Trophoblast cell (in vitro differentiated cells and primary cell): ENCODE data around the gene AOAH.

ENCODE experiments used
- DNase-seq, 2 donors: peaks; one replicate each; pipeline ENCODE4 v3.0.0-alpha.2; 2016
- H2AFZ ChIP-seq: 2 replicates; pipeline ENCODE4 v1.6.1; 2013; ENCODE audit warnings: low read length, moderate library complexity, mild to moderate bottlenecking; ENCODE audit not compliant: insufficient read depth, poor library complexity
- H2AK5ac ChIP-seq: 2 replicates; pipeline ENCODE4 v1.6.1; 2013; ENCODE audit warnings: mild to moderate bottlenecking, low read length
- H2BK120ac ChIP-seq: 2 replicates; pipeline ENCODE4 v1.6.1; 2013; ENCODE audit warnings: low read length, mild to moderate bottlenecking, moderate library complexity; ENCODE audit not compliant: insufficient read depth, poor library complexity
- H2BK12ac ChIP-seq: 2 replicates; pipeline ENCODE4 v1.6.1; 2013; ENCODE audit warnings: mild to moderate bottlenecking, low read length, moderate library complexity
- H2BK5ac ChIP-seq: 2 replicates; pipeline ENCODE4 v1.6.1; 2013; ENCODE audit warnings: low read length, low read depth, moderate library complexity, mild to moderate bottlenecking; ENCODE audit not compliant: poor library complexity
- H3K14ac ChIP-seq: 2 replicates; pipeline ENCODE4 v1.6.1; 2013; ENCODE audit warnings: mild to moderate bottlenecking, low read length
- H3K18ac ChIP-seq: 2 replicates; pipeline ENCODE4 v1.6.1; 2013; ENCODE audit warnings: mild to moderate bottlenecking, low read length
- H3K23ac ChIP-seq: 2 replicates; pipeline ENCODE4 v1.6.1; 2013; ENCODE audit warnings: low read length
- H3K27ac ChIP-seq: 2 replicates; pipeline ENCODE4 v1.5.1; 2013; ENCODE audit warnings: low read depth, mild to moderate bottlenecking, inconsistent platforms, low read length, moderate library complexity
- H3K27me3 ChIP-seq: 2 replicates; pipeline ENCODE4 v1.6.1; 2013; ENCODE audit warnings: inconsistent platforms, mild to moderate bottlenecking, low read length, moderate library complexity; ENCODE audit not compliant: insufficient read depth
- H3K36me3 ChIP-seq, 2 experiments: 1 replicate in 1 of 2; 2 replicates in 1 of 2; pipeline ENCODE4 v1.6.1; 2013; ENCODE audit warnings: low read length in 2 of 2, mild to moderate bottlenecking in 2 of 2, moderate library complexity in 1 of 2; ENCODE audit not compliant: insufficient read depth in 2 of 2, control insufficient read depth in 1 of 2
- H3K4ac ChIP-seq: 2 replicates; pipeline ENCODE4 v1.6.1; 2013; ENCODE audit warnings: low read depth, mild to moderate bottlenecking, low read length, moderate library complexity
- H3K4me1 ChIP-seq, 2 experiments: 1 replicate in 1 of 2; 2 replicates in 1 of 2; pipeline ENCODE4 v1.6.1; 2013; ENCODE audit warnings: low read length in 2 of 2, mild to moderate bottlenecking in 2 of 2, moderate library complexity in 1 of 2; ENCODE audit not compliant: insufficient read depth in 2 of 2, control insufficient read depth in 1 of 2
- H3K4me2 ChIP-seq: 2 replicates; pipeline ENCODE4 v1.6.1; 2013; ENCODE audit warnings: inconsistent platforms, mild to moderate bottlenecking, low read length, moderate library complexity
- H3K4me3 ChIP-seq: 2 replicates; pipeline ENCODE4 v1.5.1; 2013; ENCODE audit warnings: mild to moderate bottlenecking, low read depth, low read length, inconsistent platforms
- H3K79me1 ChIP-seq: one replicate; pipeline ENCODE4 v1.6.1; 2013; ENCODE audit warnings: low read length
- H3K79me2 ChIP-seq: 2 replicates; pipeline ENCODE4 v1.6.1; 2013; ENCODE audit warnings: low read length, mild to moderate bottlenecking; ENCODE audit not compliant: control insufficient read depth, insufficient read depth, poor library complexity
- H3K9ac ChIP-seq: 2 replicates; pipeline ENCODE4 v1.6.1; 2013; ENCODE audit warnings: mild to moderate bottlenecking, low read length
- H3K9me3 ChIP-seq: 2 replicates; pipeline ENCODE4 v1.6.1; 2013; ENCODE audit warnings: low read depth, mild to moderate bottlenecking, control low read depth, inconsistent platforms, low read length; ENCODE audit not compliant: insufficient read depth
- H4K12ac ChIP-seq: 2 replicates; pipeline ENCODE4 v1.6.1; 2013; ENCODE audit warnings: low read depth, mild to moderate bottlenecking, low read length, moderate library complexity
- H4K8ac ChIP-seq: 2 replicates; pipeline ENCODE4 v1.6.1; 2013; ENCODE audit warnings: low read depth, mild to moderate bottlenecking, low read length, moderate library complexity
- H4K91ac ChIP-seq: one replicate; pipeline ENCODE4 v1.6.1; 2013; ENCODE audit warnings: low read depth, mild to moderate bottlenecking, low read length, moderate library complexity
- WGBS: extraction: QIAGEN DNeasy Blood & Tissue Kit; methylation state at CpG from one replicate; pipeline ENCODE4 v1.1.7; 2013; ENCODE audit warnings: missing lambda C conversion rate; ENCODE audit not compliant: insufficient read length, insufficient coverage; ENCODE audit errors: extremely low coverage; 5-methylcytosine and 5-hydroxymethylcytosine counted together

Gene AOAH

DNA sequence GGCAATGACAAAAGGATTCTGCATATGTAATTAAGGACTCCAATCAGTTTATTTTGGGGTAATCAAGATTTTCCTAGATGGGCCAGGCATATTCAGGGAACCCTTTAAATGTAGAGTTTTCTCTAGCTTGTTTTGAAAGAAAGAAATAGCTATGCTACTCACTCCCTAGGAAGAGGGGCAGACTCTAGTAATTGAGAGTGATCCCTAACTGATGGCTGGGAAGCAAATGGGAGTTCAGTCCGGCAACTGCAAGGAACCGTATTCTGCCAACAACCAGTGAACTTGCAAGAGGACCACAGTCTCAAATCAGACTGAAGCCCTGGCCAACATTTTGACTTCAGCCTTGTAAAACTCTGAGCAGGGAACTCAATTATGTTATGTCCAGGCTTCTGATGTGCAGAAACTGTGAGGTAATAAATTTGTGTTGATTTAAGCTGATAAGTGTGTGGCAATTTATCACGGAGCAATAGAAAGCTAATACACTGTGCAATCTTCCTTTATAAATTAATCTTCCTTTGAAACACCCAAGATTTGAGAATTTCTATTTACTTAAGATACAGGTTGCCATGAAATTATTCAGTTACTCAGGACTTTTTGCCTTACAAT is 14.0 kb downstream of the AOAH start:
- Histone ChIP-seq H4K12ac (no peak overlapping the region), H2AFZ (no peak overlapping the region), H3K9me3 (no peaks in the 10 kb centered on the region), H4K91ac (no peak overlapping the region), H3K23ac (no peak overlapping the region), H3K79me1 (no peaks in the 10 kb centered on the region), H3K18ac (no peak overlapping the region), H2BK12ac (no peak overlapping the region), H4K8ac (no peak overlapping the region), H2BK120ac (no peak overlapping the region), H3K27ac (no peak overlapping the region), H3K27me3 (no peaks in the 10 kb centered on the region), H3K4me1 (no peaks in the 10 kb centered on the region), H3K79me2 (no peaks in the 10 kb centered on the region), H2BK5ac (no peak overlapping the region), H3K9ac (no peak overlapping the region), H3K4me2 (no peak overlapping the region), H3K4ac (no peak overlapping the region), H2AK5ac (no peak overlapping the region), H3K14ac (no peak overlapping the region), H3K4me3 (no peak overlapping the region), H3K36me3 (no peaks in the 10 kb centered on the region)
- DNase-seq, result no peak
- WGBS, result no CpG with 5 or more reads among the region's 3 CpGs

DNA sequence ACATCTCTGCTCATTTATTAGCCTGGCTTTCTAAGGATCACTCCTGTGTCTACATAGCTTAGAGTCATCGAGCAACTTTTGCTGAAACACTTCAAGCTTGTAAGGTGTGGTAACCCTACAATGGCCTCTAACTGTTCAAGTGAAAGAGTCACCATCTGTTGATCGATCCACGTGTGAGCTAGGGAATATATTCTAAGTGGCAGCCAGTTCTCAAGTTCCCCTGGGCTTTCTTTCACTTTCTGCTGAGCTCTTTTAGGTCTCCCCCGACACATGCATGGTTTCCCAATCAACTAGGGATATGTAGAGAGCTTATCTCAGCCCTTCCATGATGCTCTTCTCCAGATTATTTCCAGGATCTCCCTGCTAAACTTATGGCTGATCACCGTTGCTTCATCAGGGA is 15.5 kb downstream of the AOAH start:
- no peak overlapping the region for H3K4me2 ChIP-seq
- no peaks in the 10 kb centered on the region for H3K79me2 ChIP-seq
- no peak overlapping the region for H2BK12ac ChIP-seq
- H2BK120ac ChIP-seq, result no peak overlapping the region
- H2AK5ac ChIP-seq, result no peak overlapping the region
- no peak overlapping the region for H3K4ac ChIP-seq
- no peak overlapping the region for H3K4me3 ChIP-seq
- H4K8ac ChIP-seq, result no peak overlapping the region
- H2BK5ac ChIP-seq, result no peak overlapping the region
- H3K27me3 ChIP-seq, result no peaks in the 10 kb centered on the region
- H4K91ac ChIP-seq, result no peak overlapping the region
- no peak overlapping the region for H3K27ac ChIP-seq
- no peak overlapping the region for H3K18ac ChIP-seq
- H3K4me1 ChIP-seq, result no peaks in the 10 kb centered on the region
- no peak overlapping the region for H2AFZ ChIP-seq
- H3K9me3 ChIP-seq, result no peaks in the 10 kb centered on the region
- no peaks in the 10 kb centered on the region for H3K36me3 ChIP-seq
- no peak for DNase-seq
- H3K9ac ChIP-seq, result no peak overlapping the region
- no peak overlapping the region for H3K14ac ChIP-seq
- WGBS, result no CpG with 5 or more reads among the region's 5 CpGs
- no peaks in the 10 kb centered on the region for H3K79me1 ChIP-seq
- no peak overlapping the region for H4K12ac ChIP-seq
- no peak overlapping the region for H3K23ac ChIP-seq

DNA sequence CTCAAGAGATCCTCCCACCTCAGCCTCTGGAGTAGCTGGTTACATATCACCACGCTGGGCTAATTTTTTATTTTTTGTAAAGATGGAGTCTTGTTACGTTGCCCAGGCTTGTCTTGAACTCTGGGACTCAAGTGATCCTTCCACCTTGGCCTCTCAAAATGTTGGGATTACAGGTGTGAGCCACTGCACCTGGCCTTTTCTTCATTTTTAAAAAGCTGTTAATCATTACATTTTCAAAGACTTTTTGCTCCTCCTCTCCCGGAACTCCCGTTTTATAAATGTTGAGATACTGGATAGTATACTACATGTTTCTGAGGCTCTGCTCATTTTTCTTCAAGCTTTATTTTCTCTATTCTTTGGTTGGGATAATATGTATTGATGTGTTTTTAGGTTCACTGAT is 16.4 kb downstream of the AOAH start:
- no peak overlapping the region for H3K23ac ChIP-seq

DNA sequence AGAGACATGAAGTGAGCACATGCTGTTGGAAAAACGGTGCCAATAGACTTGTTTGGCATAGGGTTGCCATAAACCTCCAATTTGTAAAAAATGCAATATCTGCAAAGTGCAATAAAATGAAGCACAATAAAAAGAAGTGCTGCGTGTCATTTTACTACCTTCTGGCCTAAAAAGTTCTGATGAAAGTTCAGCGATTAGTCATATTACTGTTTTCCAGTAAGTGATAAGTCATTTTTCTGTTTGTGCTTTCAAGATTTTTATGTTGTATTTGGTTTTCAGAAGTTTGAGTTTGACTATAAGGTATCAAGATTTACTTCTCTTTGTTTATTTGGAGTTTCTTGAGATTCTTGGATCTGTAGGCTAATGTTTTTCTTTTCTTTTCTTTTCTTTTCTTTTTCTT is 16.8 kb downstream of the AOAH start:
- no peak overlapping the region for H4K8ac ChIP-seq
- no CpG with 5 or more reads among the region's 3 CpGs for WGBS
- H4K91ac ChIP-seq, result no peak overlapping the region

More for the DNA sequence above, 16.4 kb downstream of the AOAH start:
- Histone ChIP-seq H3K4ac (no peak overlapping the region), H3K27ac (no peak overlapping the region), H2BK5ac (no peak overlapping the region), H3K79me2 (no peaks in the 10 kb centered on the region), H4K12ac (no peak overlapping the region), H3K4me2 (no peak overlapping the region), H3K9me3 (no peaks in the 10 kb centered on the region), H3K4me3 (no peak overlapping the region), H3K4me1 (no peaks in the 10 kb centered on the region), H2BK12ac (no peak overlapping the region), H3K14ac (no peak overlapping the region), H3K36me3 (no peaks in the 10 kb centered on the region), H3K9ac (no peak overlapping the region), H3K27me3 (no peaks in the 10 kb centered on the region), H3K79me1 (no peaks in the 10 kb centered on the region), H2AK5ac (no peak overlapping the region), H4K91ac (no peak overlapping the region), H4K8ac (no peak overlapping the region), H2AFZ (no peak overlapping the region), H3K18ac (no peak overlapping the region), H2BK120ac (no peak overlapping the region)
- WGBS, result no CpG with 5 or more reads among the region's 4 CpGs
- no peak for DNase-seq

More for the DNA sequence above, 16.8 kb downstream of the AOAH start:
- Histone ChIP-seq H3K4me3 (no peak overlapping the region), H3K18ac (no peak overlapping the region), H3K79me1 (no peaks in the 10 kb centered on the region), H3K36me3 (no peaks in the 10 kb centered on the region), H3K14ac (no peak overlapping the region), H4K12ac (no peak overlapping the region), H2AFZ (no peak overlapping the region), H2BK12ac (no peak overlapping the region), H3K4ac (no peak overlapping the region), H2BK5ac (no peak overlapping the region), H3K9me3 (no peaks in the 10 kb centered on the region), H3K79me2 (no peaks in the 10 kb centered on the region), H3K4me2 (no peak overlapping the region), H3K4me1 (no peaks in the 10 kb centered on the region), H2AK5ac (no peak overlapping the region), H2BK120ac (no peak overlapping the region), H3K23ac (no peak overlapping the region), H3K9ac (no peak overlapping the region), H3K27ac (no peak overlapping the region), H3K27me3 (no peaks in the 10 kb centered on the region)
- DNase-seq, result no peak
